22Rv1 (cell line): ENCODE measurements around the gene UBR4.

Experiments
- H3K27ac ChIP-seq: fragments of 450-650 bp; 2 replicates; pipeline ENCODE4 v1.5.1; 2017
- ZFX ChIP-seq: fragments of 450-650 bp; IDR thresholded peaks from 2 replicates; pipeline ENCODE4 v1.6.1; 2017; ENCODE audit warnings: antibody characterized with exemption, borderline replicate concordance
- TF ChIP-seq, protein P1 (sequence below): fragments of 450-650 bp; IDR thresholded peaks from 2 replicates; pipeline ENCODE4 v1.5.1; 2017; ENCODE audit warnings: mild to moderate bottlenecking

Gene UBR4

GRCh38 chr1:19213580-19213979, 3.5 kb upstream of the UBR4 start:
- no peak for TF ChIP-seq ZFX
- TF ChIP-seq, protein P1, sequence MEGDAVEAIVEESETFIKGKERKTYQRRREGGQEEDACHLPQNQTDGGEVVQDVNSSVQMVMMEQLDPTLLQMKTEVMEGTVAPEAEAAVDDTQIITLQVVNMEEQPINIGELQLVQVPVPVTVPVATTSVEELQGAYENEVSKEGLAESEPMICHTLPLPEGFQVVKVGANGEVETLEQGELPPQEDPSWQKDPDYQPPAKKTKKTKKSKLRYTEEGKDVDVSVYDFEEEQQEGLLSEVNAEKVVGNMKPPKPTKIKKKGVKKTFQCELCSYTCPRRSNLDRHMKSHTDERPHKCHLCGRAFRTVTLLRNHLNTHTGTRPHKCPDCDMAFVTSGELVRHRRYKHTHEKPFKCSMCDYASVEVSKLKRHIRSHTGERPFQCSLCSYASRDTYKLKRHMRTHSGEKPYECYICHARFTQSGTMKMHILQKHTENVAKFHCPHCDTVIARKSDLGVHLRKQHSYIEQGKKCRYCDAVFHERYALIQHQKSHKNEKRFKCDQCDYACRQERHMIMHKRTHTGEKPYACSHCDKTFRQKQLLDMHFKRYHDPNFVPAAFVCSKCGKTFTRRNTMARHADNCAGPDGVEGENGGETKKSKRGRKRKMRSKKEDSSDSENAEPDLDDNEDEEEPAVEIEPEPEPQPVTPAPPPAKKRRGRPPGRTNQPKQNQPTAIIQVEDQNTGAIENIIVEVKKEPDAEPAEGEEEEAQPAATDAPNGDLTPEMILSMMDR: no peak
- H3K27ac ChIP-seq: no peak overlapping the region

- H3K27ac ChIP-seq: no peak overlapping the region
- no peak for TF ChIP-seq ZFX
- TF ChIP-seq, protein P1: no peak
Observed at GRCh38 chr1:19212167-19212566, 2.1 kb upstream of the UBR4 start.

GRCh38 chr1:19210772-19211549, 895 bp upstream of the UBR4 start:
- TF ChIP-seq ZFX: no peak
- TF ChIP-seq, protein P1: no peak
- peak overlapping the region; percentile 92 for H3K27ac ChIP-seq

DNA sequence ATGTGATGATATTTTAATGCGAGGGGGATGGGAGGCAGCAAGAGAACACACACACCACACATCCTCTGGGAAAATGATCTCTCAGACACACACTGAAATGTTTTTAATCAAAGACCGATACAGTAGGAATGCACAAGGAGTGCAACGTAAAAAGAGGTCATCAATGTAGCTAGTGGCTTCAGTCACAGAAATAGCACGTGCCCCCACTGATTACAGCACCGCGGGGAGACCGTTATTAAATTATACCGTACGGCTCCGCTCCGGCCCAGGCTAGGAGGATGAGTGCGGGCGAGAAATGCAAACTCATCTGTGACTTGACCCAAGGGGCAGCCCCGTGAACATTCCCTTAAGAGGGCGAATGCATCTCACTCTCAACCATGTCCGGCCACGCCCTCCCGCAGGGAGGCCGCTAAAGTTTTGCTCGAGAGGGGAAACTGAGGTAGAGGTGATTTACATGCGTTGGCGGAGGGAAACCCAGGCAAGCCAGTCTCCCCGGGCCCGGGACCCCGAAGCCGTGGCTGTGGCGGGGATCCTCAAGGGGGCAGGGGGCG, 552 bp downstream of the UBR4 start:
- peak overlapping the region; percentile 92 for H3K27ac ChIP-seq
- TF ChIP-seq ZFX: no peak
- TF ChIP-seq, protein P1: no peak

GRCh38 chr1:19208710-19209438, 1.2 kb downstream of the UBR4 start:
- TF ChIP-seq, protein P1: no peak
- no peak for TF ChIP-seq ZFX
- peak overlapping the region; percentile 92 for H3K27ac ChIP-seq

DNA sequence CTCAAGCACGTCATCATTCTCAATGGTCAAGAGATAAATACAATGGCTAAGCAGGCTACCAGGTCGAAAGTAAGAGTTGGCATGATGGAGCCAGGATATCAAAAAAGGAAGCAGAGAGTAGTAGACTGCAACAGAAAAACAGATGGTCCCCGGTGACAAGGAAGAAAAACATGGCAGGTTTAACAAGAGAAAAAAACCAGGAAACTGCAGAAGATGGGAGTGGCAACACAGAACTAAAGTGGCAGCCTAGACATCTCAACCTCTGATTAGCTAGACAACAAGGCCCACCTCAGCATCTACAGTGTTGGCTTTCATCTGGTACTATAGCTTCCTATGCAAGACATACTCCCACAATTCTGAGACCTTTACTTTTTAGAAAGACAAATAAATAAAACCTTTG, 3.1 kb downstream of the UBR4 start:
- TF ChIP-seq, protein P1: no peak
- TF ChIP-seq ZFX: no peak
- no peak overlapping the region for H3K27ac ChIP-seq

- TF ChIP-seq, protein P1: no peak
- no peak for TF ChIP-seq ZFX
- no peak overlapping the region for H3K27ac ChIP-seq
Observed at GRCh38 chr1:19205845-19206244, 4.2 kb downstream of the UBR4 start.
